Vagina (tissue), 2 donors: ENCODE results near the gene PPWD1. TPM values are rescaled to one million over a fixed set of nuclear protein-coding genes. Genes with fewer than 3 reads are reported as not detected.
A peak's percentile ranks its signal among the peaks of the same experiment; 100 is the strongest.

Experiments
- DNase-seq, 2 donors: peaks; one replicate each; pipeline ENCODE4 v3.0.0-alpha.2; 2017; ENCODE audit errors: extremely low spot score in 2 of 2
- H3K27ac ChIP-seq: fragments of 200-600 bp; sonication (generic); one replicate; pipeline ENCODE4 v1.5.1; 2019
- H3K27me3 ChIP-seq: fragments of 200-600 bp; sonication (generic); one replicate; pipeline ENCODE4 v1.5.1; 2019
- H3K36me3 ChIP-seq, 2 donors: fragments of 200-600 bp; sonication (generic); one replicate each; pipeline ENCODE4 v1.5.1; 2017 to 2019
- H3K4me1 ChIP-seq: fragments of 200-600 bp; sonication (generic); one replicate; pipeline ENCODE4 v1.5.1; 2019
- H3K4me3 ChIP-seq, 2 donors: fragments of 200-600 bp; sonication (generic); 1 replicate in 1 of 2; 2 replicates in 1 of 2; pipeline ENCODE4 v1.5.1; 2016 to 2019
- H3K9me3 ChIP-seq: fragments of 200-600 bp; sonication (generic); one replicate; pipeline ENCODE4 v1.5.1; 2019
- CTCF ChIP-seq, 3 experiments: fragments of 450-650 bp in 2 of 3; fragments of 200-600 bp in 1 of 3; sonication (generic) in 1 of 3; IDR thresholded peaks; one replicate each; pipeline ENCODE4 v1.5.1; 2017 to 2019; ENCODE audit warnings: antibody characterized with exemption in 3 of 3, mild to moderate bottlenecking in 2 of 3, moderate library complexity in 2 of 3
- POLR2A ChIP-seq, 2 donors: fragments of 450-650 bp; IDR thresholded peaks; one replicate each; pipeline ENCODE4 v1.6.1; 2017; ENCODE audit warnings: antibody characterized with exemption in 2 of 2, mild to moderate bottlenecking in 2 of 2, moderate library complexity in 2 of 2
- POLR2AphosphoS5 ChIP-seq, 2 donors: sonication (generic); formaldehyde crosslinking; IDR thresholded peaks; one replicate each; pipeline ENCODE4 v1.9.0; 2017; ENCODE audit warnings: antibody characterized with exemption in 2 of 2, mild to moderate bottlenecking in 2 of 2, low read depth in 1 of 2; ENCODE audit not compliant: insufficient read depth in 1 of 2
- intact Hi-C: fragments of 100-400 bp; cut with DNase I; formaldehyde crosslinking; loops from one replicate; pipeline ENCODE4 v1.15.1; 2023
- small RNA-seq: library from RNA; depleted of rRNA; stranded (forward); fragments of <200 nt; gene quantifications from one replicate; pipeline ENCODE3, GENCODE V24; 2016
- total RNA-seq: library from RNA; depleted of rRNA; stranded (reverse); fragments of >200 nt; gene quantifications from one replicate; pipeline ENCODE4 v1.2.3, GENCODE V29; 2016

Gene PPWD1
- total RNA-seq, 1 donor from 2014 or later, result 57.0 TPM

- intact Hi-C loops, result no loop called here
Measured at GRCh38 chr5:65625743-65626142, 62.6 kb downstream of the PPWD1 start.

GRCh38 chr5:65630981-65631380 lies 67.9 kb downstream of the PPWD1 start:
- Histone ChIP-seq H3K27ac (no peak overlapping the region), H3K9me3 (no peaks in the 10 kb centered on the region), H3K4me1 (peaks cover 8% of the 10 kb centered on the region), H3K27me3 (no peaks in the 10 kb centered on the region), H3K36me3 (peaks cover 0 to 10% of the 10 kb centered on the region in 2 donors), H3K4me3 (no peak overlapping the region)
- TF ChIP-seq POLR2A (IDR thresholded peaks at IDR 0.05) (no peak), CTCF (IDR thresholded peaks at IDR 0.05) (no peak), POLR2AphosphoS5 (IDR thresholded peaks at IDR 0.05; ENCODE audit: insufficient read depth in 1 of 2, low read depth in 1 of 2) (no peak)
- intact Hi-C loops, result no loop called here
- no peak for DNase-seq

More at GRCh38 chr5:65625743-65626142, 62.6 kb downstream of the PPWD1 start:
- Histone ChIP-seq H3K9me3 (no peaks in the 10 kb centered on the region), H3K36me3 (peaks cover 0 to 7% of the 10 kb centered on the region in 2 donors), H3K27me3 (no peaks in the 10 kb centered on the region), H3K27ac (peak overlapping the region; percentile 70), H3K4me3 (peak overlapping the region; percentile 64 to 70), H3K4me1 (peaks cover 35% of the 10 kb centered on the region)
- DNase-seq, result no peak
- TF ChIP-seq POLR2AphosphoS5 (IDR thresholded peaks at IDR 0.05; ENCODE audit: insufficient read depth in 1 of 2, low read depth in 1 of 2) (no peak), CTCF (IDR thresholded peaks at IDR 0.05) (no peak), POLR2A (IDR thresholded peaks at IDR 0.05) (no peak)

Small RNA genes within 50 kb of the gene (small RNA-seq; reads per million reads assigned to genes)
- gene RNU6-540P, result not detected

Other genes starting within 250 kb of the PPWD1 start
- 1.5 TPM for gene ADAMTS6, start 81.4 kb upstream of the PPWD1 start, total RNA-seq
- gene CENPK, start 128 bp upstream of the PPWD1 start, total RNA-seq, result 3.4 TPM
- gene TRIM23, start 61.0 kb downstream of the PPWD1 start, total RNA-seq, result 14.0 TPM
- gene SHLD3, start 61.7 kb downstream of the PPWD1 start, total RNA-seq, result 2.0 TPM
- gene TRAPPC13, start 61.7 kb downstream of the PPWD1 start, total RNA-seq, result 11.0 TPM
- 6.4 TPM for gene SGTB, start 158.8 kb downstream of the PPWD1 start, total RNA-seq
- 6.6 TPM for gene NLN, start 158.9 kb downstream of the PPWD1 start, total RNA-seq